ENCODE measurements around the gene SLC39A11. TPM values are rescaled to one million over a fixed set of nuclear protein-coding genes. Genes with fewer than 3 reads are reported as not detected.

SLC39A11 gene
- total RNA-seq, 1 experiment from 2014 or later: 18.9 TPM

DNA sequence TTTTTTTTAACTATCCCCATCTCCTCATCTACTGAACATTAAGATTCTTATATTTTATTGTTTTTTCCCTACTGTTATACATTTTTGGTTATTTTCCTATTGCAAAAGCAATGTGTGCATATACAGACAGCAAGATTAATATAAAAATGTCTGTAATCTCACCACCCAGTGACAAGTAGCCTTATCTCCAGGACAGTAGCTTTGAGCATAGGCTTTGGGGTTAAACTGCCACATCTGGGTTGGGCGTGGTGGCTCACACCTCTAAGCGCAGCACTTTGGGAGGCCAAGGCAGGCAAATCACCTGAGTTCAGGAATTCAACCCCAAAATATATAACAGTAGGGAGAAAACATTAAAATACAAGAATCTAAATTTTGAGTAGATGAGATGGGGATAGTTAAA, 44.9 kb upstream of the SLC39A11 start:
- Mint-ChIP-seq H3K27me3 (ENCODE audit: low read depth) (no peaks in the 10 kb centered on the region), H3K9me3 (no peaks in the 10 kb centered on the region), H3K36me3 (no peaks in the 10 kb centered on the region), H3K4me3 (no peak overlapping the region), H3K4me1 (peaks cover 15% of the 10 kb centered on the region), H3K27ac (no peak overlapping the region)
- CTCF ChIA-PET: no interaction called here
- POLR2A ChIA-PET: no interaction called here
- ATAC-seq: no peak
- DNase-seq (ENCODE audit: low spot score): no peak
- TF ChIP-seq EMX1 (CRISPR knock-in tag; IDR thresholded peaks at IDR 0.05): no peak
- TF ChIP-seq JAZF1 (CRISPR knock-in tag; IDR thresholded peaks at IDR 0.05): no peak
- TF ChIP-seq, protein P1, sequence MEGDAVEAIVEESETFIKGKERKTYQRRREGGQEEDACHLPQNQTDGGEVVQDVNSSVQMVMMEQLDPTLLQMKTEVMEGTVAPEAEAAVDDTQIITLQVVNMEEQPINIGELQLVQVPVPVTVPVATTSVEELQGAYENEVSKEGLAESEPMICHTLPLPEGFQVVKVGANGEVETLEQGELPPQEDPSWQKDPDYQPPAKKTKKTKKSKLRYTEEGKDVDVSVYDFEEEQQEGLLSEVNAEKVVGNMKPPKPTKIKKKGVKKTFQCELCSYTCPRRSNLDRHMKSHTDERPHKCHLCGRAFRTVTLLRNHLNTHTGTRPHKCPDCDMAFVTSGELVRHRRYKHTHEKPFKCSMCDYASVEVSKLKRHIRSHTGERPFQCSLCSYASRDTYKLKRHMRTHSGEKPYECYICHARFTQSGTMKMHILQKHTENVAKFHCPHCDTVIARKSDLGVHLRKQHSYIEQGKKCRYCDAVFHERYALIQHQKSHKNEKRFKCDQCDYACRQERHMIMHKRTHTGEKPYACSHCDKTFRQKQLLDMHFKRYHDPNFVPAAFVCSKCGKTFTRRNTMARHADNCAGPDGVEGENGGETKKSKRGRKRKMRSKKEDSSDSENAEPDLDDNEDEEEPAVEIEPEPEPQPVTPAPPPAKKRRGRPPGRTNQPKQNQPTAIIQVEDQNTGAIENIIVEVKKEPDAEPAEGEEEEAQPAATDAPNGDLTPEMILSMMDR (IDR thresholded peaks at IDR 0.05): no peak
- TF ChIP-seq, protein P2, sequence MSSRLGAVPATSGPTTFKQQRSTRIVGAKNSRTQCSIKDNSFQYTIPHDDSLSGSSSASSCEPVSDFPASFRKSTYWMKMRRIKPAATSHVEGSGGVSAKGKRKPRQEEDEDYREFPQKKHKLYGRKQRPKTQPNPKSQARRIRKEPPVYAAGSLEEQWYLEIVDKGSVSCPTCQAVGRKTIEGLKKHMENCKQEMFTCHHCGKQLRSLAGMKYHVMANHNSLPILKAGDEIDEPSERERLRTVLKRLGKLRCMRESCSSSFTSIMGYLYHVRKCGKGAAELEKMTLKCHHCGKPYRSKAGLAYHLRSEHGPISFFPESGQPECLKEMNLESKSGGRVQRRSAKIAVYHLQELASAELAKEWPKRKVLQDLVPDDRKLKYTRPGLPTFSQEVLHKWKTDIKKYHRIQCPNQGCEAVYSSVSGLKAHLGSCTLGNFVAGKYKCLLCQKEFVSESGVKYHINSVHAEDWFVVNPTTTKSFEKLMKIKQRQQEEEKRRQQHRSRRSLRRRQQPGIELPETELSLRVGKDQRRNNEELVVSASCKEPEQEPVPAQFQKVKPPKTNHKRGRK (CRISPR knock-in tag; IDR thresholded peaks at IDR 0.05; ENCODE audit: borderline replicate concordance): no peak
- no peak for TF ChIP-seq OVOL2 (CRISPR knock-in tag; IDR thresholded peaks at IDR 0.05; ENCODE audit: borderline replicate concordance)
- TF ChIP-seq, protein P3, sequence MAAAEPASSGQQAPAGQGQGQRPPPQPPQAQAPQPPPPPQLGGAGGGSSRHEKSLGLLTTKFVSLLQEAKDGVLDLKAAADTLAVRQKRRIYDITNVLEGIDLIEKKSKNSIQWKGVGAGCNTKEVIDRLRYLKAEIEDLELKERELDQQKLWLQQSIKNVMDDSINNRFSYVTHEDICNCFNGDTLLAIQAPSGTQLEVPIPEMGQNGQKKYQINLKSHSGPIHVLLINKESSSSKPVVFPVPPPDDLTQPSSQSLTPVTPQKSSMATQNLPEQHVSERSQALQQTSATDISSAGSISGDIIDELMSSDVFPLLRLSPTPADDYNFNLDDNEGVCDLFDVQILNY (CRISPR knock-in tag; IDR thresholded peaks at IDR 0.05): no peak
- TF ChIP-seq ZNF138 (CRISPR knock-in tag; conservative IDR thresholded peaks at IDR 0.05): no peak
- TF ChIP-seq, protein P4, sequence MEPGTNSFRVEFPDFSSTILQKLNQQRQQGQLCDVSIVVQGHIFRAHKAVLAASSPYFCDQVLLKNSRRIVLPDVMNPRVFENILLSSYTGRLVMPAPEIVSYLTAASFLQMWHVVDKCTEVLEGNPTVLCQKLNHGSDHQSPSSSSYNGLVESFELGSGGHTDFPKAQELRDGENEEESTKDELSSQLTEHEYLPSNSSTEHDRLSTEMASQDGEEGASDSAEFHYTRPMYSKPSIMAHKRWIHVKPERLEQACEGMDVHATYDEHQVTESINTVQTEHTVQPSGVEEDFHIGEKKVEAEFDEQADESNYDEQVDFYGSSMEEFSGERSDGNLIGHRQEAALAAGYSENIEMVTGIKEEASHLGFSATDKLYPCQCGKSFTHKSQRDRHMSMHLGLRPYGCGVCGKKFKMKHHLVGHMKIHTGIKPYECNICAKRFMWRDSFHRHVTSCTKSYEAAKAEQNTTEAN (CRISPR knock-in tag; IDR thresholded peaks at IDR 0.05): no peak
- TF ChIP-seq NFATC4 (CRISPR knock-in tag; IDR thresholded peaks at IDR 0.05): no peak
- TF ChIP-seq, protein P5, sequence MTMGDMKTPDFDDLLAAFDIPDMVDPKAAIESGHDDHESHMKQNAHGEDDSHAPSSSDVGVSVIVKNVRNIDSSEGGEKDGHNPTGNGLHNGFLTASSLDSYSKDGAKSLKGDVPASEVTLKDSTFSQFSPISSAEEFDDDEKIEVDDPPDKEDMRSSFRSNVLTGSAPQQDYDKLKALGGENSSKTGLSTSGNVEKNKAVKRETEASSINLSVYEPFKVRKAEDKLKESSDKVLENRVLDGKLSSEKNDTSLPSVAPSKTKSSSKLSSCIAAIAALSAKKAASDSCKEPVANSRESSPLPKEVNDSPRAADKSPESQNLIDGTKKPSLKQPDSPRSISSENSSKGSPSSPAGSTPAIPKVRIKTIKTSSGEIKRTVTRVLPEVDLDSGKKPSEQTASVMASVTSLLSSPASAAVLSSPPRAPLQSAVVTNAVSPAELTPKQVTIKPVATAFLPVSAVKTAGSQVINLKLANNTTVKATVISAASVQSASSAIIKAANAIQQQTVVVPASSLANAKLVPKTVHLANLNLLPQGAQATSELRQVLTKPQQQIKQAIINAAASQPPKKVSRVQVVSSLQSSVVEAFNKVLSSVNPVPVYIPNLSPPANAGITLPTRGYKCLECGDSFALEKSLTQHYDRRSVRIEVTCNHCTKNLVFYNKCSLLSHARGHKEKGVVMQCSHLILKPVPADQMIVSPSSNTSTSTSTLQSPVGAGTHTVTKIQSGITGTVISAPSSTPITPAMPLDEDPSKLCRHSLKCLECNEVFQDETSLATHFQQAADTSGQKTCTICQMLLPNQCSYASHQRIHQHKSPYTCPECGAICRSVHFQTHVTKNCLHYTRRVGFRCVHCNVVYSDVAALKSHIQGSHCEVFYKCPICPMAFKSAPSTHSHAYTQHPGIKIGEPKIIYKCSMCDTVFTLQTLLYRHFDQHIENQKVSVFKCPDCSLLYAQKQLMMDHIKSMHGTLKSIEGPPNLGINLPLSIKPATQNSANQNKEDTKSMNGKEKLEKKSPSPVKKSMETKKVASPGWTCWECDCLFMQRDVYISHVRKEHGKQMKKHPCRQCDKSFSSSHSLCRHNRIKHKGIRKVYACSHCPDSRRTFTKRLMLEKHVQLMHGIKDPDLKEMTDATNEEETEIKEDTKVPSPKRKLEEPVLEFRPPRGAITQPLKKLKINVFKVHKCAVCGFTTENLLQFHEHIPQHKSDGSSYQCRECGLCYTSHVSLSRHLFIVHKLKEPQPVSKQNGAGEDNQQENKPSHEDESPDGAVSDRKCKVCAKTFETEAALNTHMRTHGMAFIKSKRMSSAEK (CRISPR knock-in tag; IDR thresholded peaks at IDR 0.05; ENCODE audit: borderline replicate concordance): no peak
- TF ChIP-seq IRF2 (CRISPR knock-in tag; IDR thresholded peaks at IDR 0.05; ENCODE audit: borderline replicate concordance, low read depth): no peak
- TF ChIP-seq, protein P6, sequence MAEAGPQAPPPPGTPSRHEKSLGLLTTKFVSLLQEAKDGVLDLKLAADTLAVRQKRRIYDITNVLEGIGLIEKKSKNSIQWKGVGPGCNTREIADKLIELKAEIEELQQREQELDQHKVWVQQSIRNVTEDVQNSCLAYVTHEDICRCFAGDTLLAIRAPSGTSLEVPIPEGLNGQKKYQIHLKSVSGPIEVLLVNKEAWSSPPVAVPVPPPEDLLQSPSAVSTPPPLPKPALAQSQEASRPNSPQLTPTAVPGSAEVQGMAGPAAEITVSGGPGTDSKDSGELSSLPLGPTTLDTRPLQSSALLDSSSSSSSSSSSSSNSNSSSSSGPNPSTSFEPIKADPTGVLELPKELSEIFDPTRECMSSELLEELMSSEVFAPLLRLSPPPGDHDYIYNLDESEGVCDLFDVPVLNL (CRISPR knock-in tag; IDR thresholded peaks at IDR 0.05; ENCODE audit: borderline replicate concordance, low read depth): no peak
- TF ChIP-seq ESRRA (CRISPR knock-in tag; IDR thresholded peaks at IDR 0.05; ENCODE audit: borderline replicate concordance): no peak

DNA sequence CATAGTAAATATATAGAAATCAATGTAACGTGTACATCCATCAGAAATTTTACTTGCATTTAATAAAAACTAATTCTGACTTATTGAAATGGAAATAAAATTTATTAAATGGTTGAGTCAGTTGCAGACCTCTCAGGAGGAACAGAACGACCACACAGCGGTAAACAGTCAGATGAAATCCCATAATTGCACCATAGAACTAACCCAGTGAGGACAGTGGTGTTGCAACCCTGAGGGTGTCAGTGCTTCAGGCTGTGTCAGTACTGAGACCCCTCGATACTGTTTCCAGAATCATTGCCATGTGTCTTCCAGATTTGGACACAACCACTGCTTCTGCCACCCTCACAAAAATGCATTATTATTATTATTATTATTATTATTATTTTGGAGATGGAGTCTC, 43.3 kb upstream of the SLC39A11 start:
- Mint-ChIP-seq H3K27ac (no peak overlapping the region), H3K4me3 (no peak overlapping the region), H3K36me3 (no peaks in the 10 kb centered on the region), H3K9me3 (no peaks in the 10 kb centered on the region), H3K27me3 (ENCODE audit: low read depth) (no peaks in the 10 kb centered on the region), H3K4me1 (peaks cover 30% of the 10 kb centered on the region)
- POLR2A ChIA-PET: no interaction called here
- CTCF ChIA-PET: no interaction called here
- no peak for DNase-seq (ENCODE audit: low spot score)
- no peak for ATAC-seq
- TF ChIP-seq ZNF317 (CRISPR knock-in tag; IDR thresholded peaks at IDR 0.05; ENCODE audit: borderline replicate concordance, low read depth): no peak
- TF ChIP-seq SOX15 (CRISPR knock-in tag; IDR thresholded peaks at IDR 0.05): no peak
- no peak for TF ChIP-seq FOXK1 (CRISPR knock-in tag; IDR thresholded peaks at IDR 0.05)
- TF ChIP-seq, protein P7, sequence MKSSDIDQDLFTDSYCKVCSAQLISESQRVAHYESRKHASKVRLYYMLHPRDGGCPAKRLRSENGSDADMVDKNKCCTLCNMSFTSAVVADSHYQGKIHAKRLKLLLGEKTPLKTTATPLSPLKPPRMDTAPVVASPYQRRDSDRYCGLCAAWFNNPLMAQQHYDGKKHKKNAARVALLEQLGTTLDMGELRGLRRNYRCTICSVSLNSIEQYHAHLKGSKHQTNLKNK (CRISPR knock-in tag; IDR thresholded peaks at IDR 0.05): no peak
- TF ChIP-seq, protein P6 (CRISPR knock-in tag; IDR thresholded peaks at IDR 0.05; ENCODE audit: borderline replicate concordance, low read depth): no peak
